Hair follicle dermal papilla cell (primary cell): ENCODE measurements around the gene NUBP1. TPM values are rescaled to one million over a fixed set of nuclear protein-coding genes. Genes with fewer than 3 reads are reported as not detected.

Experiments used
- small RNA-seq: library from RNA; depleted of rRNA; stranded (forward); fragments of <200 nt; gene quantifications from one replicate; pipeline ENCODE3, GENCODE V24; 2012
- total RNA-seq: library from RNA; depleted of rRNA; stranded (reverse); fragments of >200 nt; gene quantifications from 2 replicates; pipeline ENCODE4 v1.2.3, GENCODE V29; 2012

Gene NUBP1
- total RNA-seq, result 15.4 and 17.6 TPM in 2 replicates

GRCh38 chr16:10743610-10744369 is at the start of gene NUBP1:
TSS of gene NUBP1 (plus strand) at chr16:10743842. CDS start at chr16:10743864, 22 bp downstream.

GRCh38 chr16:10694830-10695229 is 48.8 kb upstream of the NUBP1 start, which contains the start of gene TEKT5:
TSS of gene TEKT5 (minus strand) at chr16:10694930. CDS start at chr16:10694873, 57 bp downstream.

GRCh38 chr16:10817963-10818941 is 74.6 kb downstream of the NUBP1 start, which contains the start of gene TVP23A:
TSS of gene TVP23A (minus strand) at chr16:10818794. CDS start at chr16:10818493, 301 bp downstream.

Small RNA genes lying within 50 kb of the gene (small RNA-seq; reads per million reads assigned to genes)
- gene MTND4LP24 (not detected), gene MTND6P33 (not detected)

Other genes starting within 250 kb of the NUBP1 start
- 27.1 and 47.7 TPM in 2 replicates for gene EMP2, start 163.2 kb upstream of the NUBP1 start, total RNA-seq
- gene TEKT5, start 48.9 kb upstream of the NUBP1 start, total RNA-seq, result not detected in 2 replicates
- under 0.01 TPM in 1 of 2 replicates, not detected in the other for gene TVP23A, start 75.0 kb downstream of the NUBP1 start, total RNA-seq
- 4.9 and 6.8 TPM in 2 replicates for gene CIITA, start 133.4 kb downstream of the NUBP1 start, total RNA-seq
- gene DEXI, start 198.6 kb downstream of the NUBP1 start, total RNA-seq, result 43.0 and 45.1 TPM in 2 replicates
- gene CLEC16A, start 200.7 kb downstream of the NUBP1 start, total RNA-seq, result 26.7 and 27.4 TPM in 2 replicates